HepG2 (cell line): Measurements from ENCODE around the gene HEATR1. TPM values are rescaled to one million over a fixed set of nuclear protein-coding genes. Genes with fewer than 3 reads are reported as not detected.

Experiments
- ARHGAP35 ChIP-seq: sonication (generic); formaldehyde crosslinking; IDR thresholded peaks from 2 replicates; pipeline ENCODE4 v1.9.0; 2022; ENCODE audit warnings: mild to moderate bottlenecking, inconsistent platforms, moderate library complexity, missing genetic modification reagents, borderline replicate concordance
- BCL6 ChIP-seq: IDR thresholded peaks from 2 replicates; pipeline ENCODE4 v1.6.1; 2016; ENCODE audit warnings: missing genetic modification reagents, missing compliant biosample characterization
- CC2D1A ChIP-seq: sonication (generic); formaldehyde crosslinking; IDR thresholded peaks from 2 replicates; pipeline ENCODE4 v1.8.1; 2023; ENCODE audit warnings: mild to moderate bottlenecking, missing genetic modification reagents
- GFI1 ChIP-seq: sonication (generic); formaldehyde crosslinking; IDR thresholded peaks from 2 replicates; pipeline ENCODE4 v1.5.0; 2020; ENCODE audit warnings: missing genetic modification reagents, mild to moderate bottlenecking, borderline replicate concordance
- HNF4G ChIP-seq, 2 experiments: sonication (generic) in 1 of 2; formaldehyde crosslinking in 1 of 2; IDR thresholded peaks; 2 replicates each; pipeline versions ENCODE4 v1.4.0 to v1.6.1; 2011 to 2020; ENCODE audit warnings: borderline replicate concordance in 2 of 2, low read depth in 2 of 2, mild to moderate bottlenecking in 2 of 2, low read length in 1 of 2, missing genetic modification reagents in 1 of 2, moderate library complexity in 1 of 2
- KDM2A ChIP-seq: sonication (generic); formaldehyde crosslinking; IDR thresholded peaks from 2 replicates; pipeline ENCODE4 v1.4.0; 2020; ENCODE audit warnings: low read depth, missing genetic modification reagents, borderline replicate concordance
- NFIB ChIP-seq: sonication (generic); formaldehyde crosslinking; IDR thresholded peaks from 2 replicates; pipeline ENCODE4 v1.9.0; 2021; ENCODE audit warnings: missing genetic modification reagents, mild to moderate bottlenecking, borderline replicate concordance
- PLRG1 ChIP-seq: fragments of 450-650 bp; conservative IDR thresholded peaks from 2 replicates; pipeline ENCODE4 v1.6.1; 2016
- PRDM4 ChIP-seq: sonication (generic); formaldehyde crosslinking; IDR thresholded peaks from 2 replicates; pipeline ENCODE4 v1.9.0; 2021; ENCODE audit warnings: missing genetic modification reagents, borderline replicate concordance
- TSC22D2 ChIP-seq: sonication (generic); formaldehyde crosslinking; IDR thresholded peaks from 2 replicates; pipeline ENCODE4 v1.5.1; 2020; ENCODE audit warnings: missing genetic modification reagents, mild to moderate bottlenecking, borderline replicate concordance
- ZFP37 ChIP-seq: sonication (generic); formaldehyde crosslinking; IDR thresholded peaks from 2 replicates; pipeline ENCODE4 v1.4.0; 2020; ENCODE audit warnings: missing genetic modification reagents, borderline replicate concordance
- ZFYVE20 ChIP-seq: sonication (generic); formaldehyde crosslinking; IDR thresholded peaks from 2 replicates; pipeline ENCODE4 v1.8.0; 2023; ENCODE audit warnings: low read depth, mild to moderate bottlenecking, moderate library complexity, missing genetic modification reagents, borderline replicate concordance
- ZGPAT ChIP-seq: IDR thresholded peaks from 2 replicates; pipeline ENCODE4 v1.6.1; 2016; ENCODE audit warnings: mild to moderate bottlenecking
- ZNF460 ChIP-seq: sonication (generic); formaldehyde crosslinking; IDR thresholded peaks from 2 replicates; pipeline ENCODE4 v1.5.1; 2020; ENCODE audit warnings: missing genetic modification reagents, mild to moderate bottlenecking, borderline replicate concordance
- ZNF644 ChIP-seq: IDR thresholded peaks from 2 replicates; pipeline ENCODE4 v1.6.1; 2016; ENCODE audit warnings: low read depth
- ZNF782 ChIP-seq: sonication (generic); formaldehyde crosslinking; IDR thresholded peaks from 2 replicates; pipeline ENCODE4 v1.4.0; 2020; ENCODE audit warnings: missing genetic modification reagents, mild to moderate bottlenecking, borderline replicate concordance
- polyA plus RNA-seq, 8 experiments: library from polyadenylated mRNA; depleted of rRNA in 3 of 8; stranded (reverse) in 7 of 8; unstranded in 1 of 8; fragments of >200 nt; fragmentation: Illumina TruSeq in 4 of 8; extraction: Trizol in 4 of 8; gene quantifications; 2 replicates each; pipeline versions ENCODE4 v1.2.1 to v1.2.3, GENCODE V29; 2011 to 2016; ENCODE audit warnings: low read depth in 4 of 8, missing spikeins in 1 of 8, mixed read lengths in 1 of 8; ENCODE audit not compliant: insufficient read depth in 1 of 8
- total RNA-seq, 5 experiments: library from RNA; depleted of rRNA; stranded (reverse); fragments of >200 nt; fragmentation: Illumina TruSeq; extraction: Trizol; gene quantifications; 2 replicates each; pipeline ENCODE4 v1.2.3, GENCODE V29; 2016; ENCODE audit warnings: low read depth in 1 of 5
- TF ChIP-seq, protein P1 (sequence below): IDR thresholded peaks from 2 replicates; pipeline ENCODE4 v1.4.0; 2020; ENCODE audit warnings: mild to moderate bottlenecking, missing genetic modification reagents
- TF ChIP-seq, protein P2 (sequence below): sonication (generic); formaldehyde crosslinking; IDR thresholded peaks from 2 replicates; pipeline ENCODE4 v1.8.0; 2022; ENCODE audit warnings: mild to moderate bottlenecking, missing genetic modification reagents, moderate library complexity

The HEATR1 gene
- total and polyA plus RNA-seq, 2 of the 13 experiments (the other 11 are each of a cell fraction or from before 2014, with no cell fraction given), result 10.2 to 45.8 TPM

GRCh38 chr1:236514703-236515442 is 89.4 kb downstream of the HEATR1 start (continued):
- TF ChIP-seq, protein P1, sequence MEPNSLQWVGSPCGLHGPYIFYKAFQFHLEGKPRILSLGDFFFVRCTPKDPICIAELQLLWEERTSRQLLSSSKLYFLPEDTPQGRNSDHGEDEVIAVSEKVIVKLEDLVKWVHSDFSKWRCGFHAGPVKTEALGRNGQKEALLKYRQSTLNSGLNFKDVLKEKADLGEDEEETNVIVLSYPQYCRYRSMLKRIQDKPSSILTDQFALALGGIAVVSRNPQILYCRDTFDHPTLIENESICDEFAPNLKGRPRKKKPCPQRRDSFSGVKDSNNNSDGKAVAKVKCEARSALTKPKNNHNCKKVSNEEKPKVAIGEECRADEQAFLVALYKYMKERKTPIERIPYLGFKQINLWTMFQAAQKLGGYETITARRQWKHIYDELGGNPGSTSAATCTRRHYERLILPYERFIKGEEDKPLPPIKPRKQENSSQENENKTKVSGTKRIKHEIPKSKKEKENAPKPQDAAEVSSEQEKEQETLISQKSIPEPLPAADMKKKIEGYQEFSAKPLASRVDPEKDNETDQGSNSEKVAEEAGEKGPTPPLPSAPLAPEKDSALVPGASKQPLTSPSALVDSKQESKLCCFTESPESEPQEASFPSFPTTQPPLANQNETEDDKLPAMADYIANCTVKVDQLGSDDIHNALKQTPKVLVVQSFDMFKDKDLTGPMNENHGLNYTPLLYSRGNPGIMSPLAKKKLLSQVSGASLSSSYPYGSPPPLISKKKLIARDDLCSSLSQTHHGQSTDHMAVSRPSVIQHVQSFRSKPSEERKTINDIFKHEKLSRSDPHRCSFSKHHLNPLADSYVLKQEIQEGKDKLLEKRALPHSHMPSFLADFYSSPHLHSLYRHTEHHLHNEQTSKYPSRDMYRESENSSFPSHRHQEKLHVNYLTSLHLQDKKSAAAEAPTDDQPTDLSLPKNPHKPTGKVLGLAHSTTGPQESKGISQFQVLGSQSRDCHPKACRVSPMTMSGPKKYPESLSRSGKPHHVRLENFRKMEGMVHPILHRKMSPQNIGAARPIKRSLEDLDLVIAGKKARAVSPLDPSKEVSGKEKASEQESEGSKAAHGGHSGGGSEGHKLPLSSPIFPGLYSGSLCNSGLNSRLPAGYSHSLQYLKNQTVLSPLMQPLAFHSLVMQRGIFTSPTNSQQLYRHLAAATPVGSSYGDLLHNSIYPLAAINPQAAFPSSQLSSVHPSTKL (CRISPR knock-in tag), result peak; percentile 74
- TF ChIP-seq CC2D1A (CRISPR knock-in tag) (no peak), ZNF460 (CRISPR knock-in tag) (no peak), ZNF644 (no peak; the same call in 1 of the 2 replicates), ZGPAT (no peak; the same call in 1 of the 2 replicates), GFI1 (peak; percentile 31; the same call in 1 of the 2 replicates), ZFP37 (CRISPR knock-in tag) (no peak), PRDM4 (no peak), KDM2A (CRISPR knock-in tag) (no peak), ARHGAP35 (no peak), HNF4G (IDR thresholded peaks at IDR 0.05; ENCODE audit: borderline replicate concordance, low read depth, low read length) (no peak), HNF4G (CRISPR knock-in tag; IDR thresholded peaks at IDR 0.05; ENCODE audit: borderline replicate concordance, low read depth) (no peak), PLRG1 (no peak), BCL6 (CRISPR knock-in tag) (peak; percentile 70), NFIB (CRISPR knock-in tag) (no peak), TSC22D2 (CRISPR knock-in tag) (no peak), ZNF782 (CRISPR knock-in tag) (no peak), ZFYVE20 (no peak)
- TF ChIP-seq, protein P2, sequence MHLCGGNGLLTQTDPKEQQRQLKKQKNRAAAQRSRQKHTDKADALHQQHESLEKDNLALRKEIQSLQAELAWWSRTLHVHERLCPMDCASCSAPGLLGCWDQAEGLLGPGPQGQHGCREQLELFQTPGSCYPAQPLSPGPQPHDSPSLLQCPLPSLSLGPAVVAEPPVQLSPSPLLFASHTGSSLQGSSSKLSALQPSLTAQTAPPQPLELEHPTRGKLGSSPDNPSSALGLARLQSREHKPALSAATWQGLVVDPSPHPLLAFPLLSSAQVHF (CRISPR knock-in tag), result no peak
